HG02571 (cell line): Measurements from ENCODE around the gene COL6A2.

ENCODE experiments used
- ATAC-seq: cut with Tn5 transposase; IDR thresholded peaks from one replicate; pipeline ENCODE4 v1.9.1; 2021; ENCODE audit warnings: mild to moderate bottlenecking, moderate library complexity; ENCODE audit not compliant: unreplicated experiment

The COL6A2 gene

GRCh38 chr21:46154155-46154954 lies 56.4 kb downstream of the COL6A2 start:
- ATAC-seq: no peak

GRCh38 chr21:46154955-46155513 lies 57.1 kb downstream of the COL6A2 start:
- ATAC-seq: no peak

- ATAC-seq: no peak
Observed at GRCh38 chr21:46155514-46156377, 57.8 kb downstream of the COL6A2 start, which contains the start of gene FTCD. Gene FTCD, minus strand, starts transcription at chr21:46155579. Its CDS starts 56 bp downstream, at chr21:46155523.

- no peak for ATAC-seq
Observed at GRCh38 chr21:46156378-46156645, 58.4 kb downstream of the COL6A2 start.

GRCh38 chr21:46156678-46157077 lies 58.8 kb downstream of the COL6A2 start:
- no peak for ATAC-seq

GRCh38 chr21:46157396-46157986 lies 59.6 kb downstream of the COL6A2 start:
- no peak for ATAC-seq

- no peak for ATAC-seq
Observed at GRCh38 chr21:46157987-46158451, 60.1 kb downstream of the COL6A2 start.

GRCh38 chr21:46158666-46159300 lies 60.9 kb downstream of the COL6A2 start:
- no peak for ATAC-seq

- no peak for ATAC-seq
Observed at GRCh38 chr21:46159390-46159789, 61.5 kb downstream of the COL6A2 start.

GRCh38 chr21:46159841-46160656 lies 62.1 kb downstream of the COL6A2 start:
- ATAC-seq: no peak

- ATAC-seq: no peak
Observed at GRCh38 chr21:46160657-46160906, 62.7 kb downstream of the COL6A2 start.

GRCh38 chr21:46160907-46161632 lies 63.2 kb downstream of the COL6A2 start:
- ATAC-seq: no peak

GRCh38 chr21:46161633-46162592 lies 64.0 kb downstream of the COL6A2 start:
- no peak for ATAC-seq

GRCh38 chr21:46163380-46163779 lies 65.5 kb downstream of the COL6A2 start:
- ATAC-seq: no peak

GRCh38 chr21:46165098-46165497 lies 67.2 kb downstream of the COL6A2 start:
- ATAC-seq: no peak

GRCh38 chr21:46168238-46168637 lies 70.3 kb downstream of the COL6A2 start:
- no peak for ATAC-seq

- ATAC-seq: no peak
Observed at GRCh38 chr21:46168659-46169386, 70.9 kb downstream of the COL6A2 start.
